Measurements from ENCODE around the gene ZSWIM5. TPM values are rescaled to one million over a fixed set of nuclear protein-coding genes. Genes with fewer than 3 reads are reported as not detected.

The ZSWIM5 gene
- total and polyA plus RNA-seq, 9 of the 15 experiments (the other 6 are each of a cell fraction or from before 2014, with no cell fraction given): under 0.01 to 0.07 (median 0.03) TPM; not detected in 3

GRCh38 chr1:45236136-45236535, 29.7 kb upstream of the ZSWIM5 start:
- intact Hi-C loops (cut with micrococcal nuclease): no loop called here
- H3K4me2 ChIP-seq (ENCODE audit: insufficient read depth, low read length): no peak overlapping the region
- FAIRE-seq: no peak
- no peak for DNase-seq (ENCODE audit: extremely low read depth in 1 of 4, low spot score in 3 of 4)
- CTCF ChIA-PET (ENCODE audit: low intra/inter-chr PET ratio): no interaction called here
- no peak overlapping the region for H3K27ac ChIP-seq (ENCODE audit: extremely low read depth, low read depth, low read length)
- TF ChIP-seq ZC3H8 (IDR thresholded peaks at IDR 0.05): no peak
- no peak for TF ChIP-seq ZNF282 (CRISPR knock-in tag; IDR thresholded peaks at IDR 0.05)
- TF ChIP-seq CSDE1 (IDR thresholded peaks at IDR 0.05): no peak
- no peak for TF ChIP-seq ARNT (IDR thresholded peaks at IDR 0.05)
- no peak for TF ChIP-seq BCLAF1 (IDR thresholded peaks at IDR 0.05; ENCODE audit: borderline replicate concordance in 1 of 2, control insufficient read depth in 1 of 2, low read depth in 2 of 2, low read length in 1 of 2)
- TF ChIP-seq COPS2 (conservative IDR thresholded peaks at IDR 0.05): no peak
- TF ChIP-seq MTA2 (IDR thresholded peaks at IDR 0.05; ENCODE audit: low read depth): no peak
- TF ChIP-seq SMC3 (conservative IDR thresholded peaks at IDR 0.05; ENCODE audit: insufficient read depth, low read depth, low read length): no peak
- no peak for TF ChIP-seq SP2 (IDR thresholded peaks at IDR 0.05; ENCODE audit: extremely low read depth, low read depth, low read length, poor library complexity, severe bottlenecking)
- TF ChIP-seq ZNF398 (CRISPR knock-in tag; IDR thresholded peaks at IDR 0.05): no peak
- TF ChIP-seq ZNF561 (CRISPR knock-in tag; conservative IDR thresholded peaks at IDR 0.05): no peak
- in situ Hi-C loops (cut with MboI): no loop called here
- no peaks in the 10 kb centered on the region for H4K20me1 ChIP-seq (replicated peaks; ENCODE audit: control insufficient read depth, insufficient read depth, low read length)
- no peak overlapping the region for H3K9ac ChIP-seq (ENCODE audit: insufficient read depth in 1 of 2, low read depth in 2 of 2, low read length in 2 of 2)
- no peaks in the 10 kb centered on the region; the same call in 1 of the 2 replicates for H3K9me3 ChIP-seq (replicated peaks; ENCODE audit: control insufficient read depth, insufficient read depth, low read depth, low read length)
- H3K79me2 ChIP-seq (ENCODE audit: control insufficient read depth, insufficient read depth, low read length): no peaks in the 10 kb centered on the region
- no peak overlapping the region for H2AFZ ChIP-seq (ENCODE audit: low read depth, low read length)
- 12% methylated on average over 1 of the region's 1 CpG for WGBS (ENCODE audit: insufficient coverage, low coverage, missing lambda C conversion rate)
- H3K9me1 ChIP-seq (ENCODE audit: control insufficient read depth, insufficient read depth, low read length): no peaks in the 10 kb centered on the region
- peaks cover 10 to 11% of the 10 kb centered on the region in 2 experiments; a peak in 4 of 5 replicates for H3K27me3 ChIP-seq (ENCODE audit: control insufficient read depth in 2 of 2, insufficient read depth in 2 of 2, low read length in 2 of 2)
- no peak for ATAC-seq
- H3K4me3 ChIP-seq: no peak overlapping the region
- POLR2A ChIA-PET: interaction anchor here (0.8 kb wide), 1 partner anchor 64 kb away, joined by 3 read pairs; no protein-coding TSS in a partner anchor
- H3K36me3 ChIP-seq (ENCODE audit: control insufficient read depth, insufficient read depth, low read length): no peaks in the 10 kb centered on the region
- no TSS peak for BruUV-seq (replicated peaks)
- no peaks in the 10 kb centered on the region for H3K4me1 ChIP-seq (replicated peaks in 1 of 2; ENCODE audit: control insufficient read depth in 2 of 2, insufficient read depth in 2 of 2, low read length in 2 of 2)
